ENCODE measurements around the gene SURF2. TPM values are rescaled to one million over a fixed set of nuclear protein-coding genes. Genes with fewer than 3 reads are reported as not detected.

SURF2 gene
- total RNA-seq, 4 donors from 2014 or later, result 3.7 to 21.4 (median 17.9) TPM

GRCh38 chr9:133342069-133342406 lies 14.3 kb upstream of the SURF2 start:
- intact Hi-C loops (cut with DNase I; ENCODE audit: low total_unique reads) (no loop called here), in situ Hi-C loops (cut with MboI; ENCODE audit: low pct_ligation_motif_present in 1 of 4, low pct_unique_long_range_greater_than_20kb in 1 of 4, low sequenced_read_pairs in 3 of 4) (loop anchor here in 1 of 4 donors (25.0 kb wide), 1 partner anchor 305 kb away; the partner anchor contains the start of gene GTF3C5)
- peaks cover 0 to 10% (median 3%) of the 10 kb centered on the region in 4 donors for H3K36me3 ChIP-seq
- H3K27ac ChIP-seq, result no peak overlapping the region
- TF ChIP-seq POLR2AphosphoS5 (IDR thresholded peaks at IDR 0.05), result no peak
- no peak overlapping the region for H3K4me3 ChIP-seq
- no peak for DNase-seq
- no peaks in the 10 kb centered on the region for H3K27me3 ChIP-seq
- WGBS, 2 donors (ENCODE audit: low coverage in 1 of 2), result 90% methylated on average over 12 of the region's 12 CpGs; no CpG with 5 or more reads in 1 of the 2 donors
- H3K9me3 ChIP-seq, result no peaks in the 10 kb centered on the region
- H3K4me1 ChIP-seq, result peaks cover 8 to 12% (median 10%) of the 10 kb centered on the region in 4 donors

GRCh38 chr9:133342570-133342969 lies 13.8 kb upstream of the SURF2 start:
- WGBS, 2 donors (ENCODE audit: low coverage in 1 of 2), result 73 to 90% methylated on average over 3 to 11 of the region's 11 CpGs
- Histone ChIP-seq H3K27ac (no peak overlapping the region), H3K9me3 (no peaks in the 10 kb centered on the region), H3K4me1 (peaks cover 8 to 13% (median 11%) of the 10 kb centered on the region in 4 donors), H3K4me3 (no peak overlapping the region), H3K36me3 (peaks cover 0 to 10% (median 3%) of the 10 kb centered on the region in 4 donors), H3K27me3 (no peaks in the 10 kb centered on the region)
- TF ChIP-seq POLR2A (IDR thresholded peaks at IDR 0.05) (no peak), EP300 (IDR thresholded peaks at IDR 0.05; ENCODE audit: low read depth) (no peak), POLR2AphosphoS5 (IDR thresholded peaks at IDR 0.05) (no peak), CTCF (IDR thresholded peaks at IDR 0.05) (no peak)
- DNase-seq, result no peak
- intact Hi-C loops (cut with DNase I; ENCODE audit: low total_unique reads) (no loop called here), in situ Hi-C loops (cut with MboI; ENCODE audit: low pct_ligation_motif_present in 1 of 4, low pct_unique_long_range_greater_than_20kb in 1 of 4, low sequenced_read_pairs in 3 of 4) (loop anchor here in 1 of 4 donors (25.0 kb wide), 1 partner anchor 305 kb away; the partner anchor contains the start of gene GTF3C5)

- H3K27ac ChIP-seq, result no peak overlapping the region
- no peak overlapping the region for H3K4me3 ChIP-seq
- no peaks in the 10 kb centered on the region for H3K9me3 ChIP-seq
- intact Hi-C loops (cut with DNase I; ENCODE audit: low total_unique reads), result no loop called here
- in situ Hi-C loops (cut with MboI; ENCODE audit: low pct_ligation_motif_present in 1 of 4, low pct_unique_long_range_greater_than_20kb in 1 of 4, low sequenced_read_pairs in 3 of 4), result loop anchor here in 1 of 4 donors (25.0 kb wide), 1 partner anchor 307 kb away; the partner anchor contains the start of gene GTF3C5
- no peaks in the 10 kb centered on the region for H3K27me3 ChIP-seq
- 93% methylated on average over 16 of the region's 19 CpGs; no CpG with 5 or more reads in 1 of the 2 donors for WGBS, 2 donors (ENCODE audit: low coverage in 1 of 2)
- peaks cover 10 to 19% (median 15%) of the 10 kb centered on the region in 4 donors for H3K4me1 ChIP-seq
- peaks cover 0 to 10% (median 3%) of the 10 kb centered on the region in 4 donors for H3K36me3 ChIP-seq
- no peak for DNase-seq
- TF ChIP-seq POLR2AphosphoS5 (IDR thresholded peaks at IDR 0.05) (no peak), POLR2A (IDR thresholded peaks at IDR 0.05) (no peak), EP300 (IDR thresholded peaks at IDR 0.05; ENCODE audit: low read depth) (no peak), CTCF (IDR thresholded peaks at IDR 0.05) (no peak)
Measured at GRCh38 chr9:133344071-133344470, 12.3 kb upstream of the SURF2 start.

GRCh38 chr9:133344979-133345378 lies 11.4 kb upstream of the SURF2 start:
- no peak for DNase-seq
- intact Hi-C loops (cut with DNase I; ENCODE audit: low total_unique reads), result no loop called here
- Histone ChIP-seq H3K4me1 (peaks cover 17 to 28% (median 24%) of the 10 kb centered on the region in 4 donors), H3K27me3 (no peaks in the 10 kb centered on the region), H3K27ac (no peak overlapping the region), H3K36me3 (peaks cover 0 to 14% (median 4%) of the 10 kb centered on the region in 4 donors), H3K9me3 (no peaks in the 10 kb centered on the region), H3K4me3 (no peak overlapping the region)
- TF ChIP-seq POLR2AphosphoS5 (IDR thresholded peaks at IDR 0.05) (no peak), EP300 (IDR thresholded peaks at IDR 0.05; ENCODE audit: low read depth) (no peak), CTCF (IDR thresholded peaks at IDR 0.05) (no peak), POLR2A (IDR thresholded peaks at IDR 0.05) (no peak)
- in situ Hi-C loops (cut with MboI; ENCODE audit: low pct_ligation_motif_present in 1 of 4, low pct_unique_long_range_greater_than_20kb in 1 of 4, low sequenced_read_pairs in 3 of 4), result loop anchor here in 1 of 4 donors (25.0 kb wide), 1 partner anchor 308 kb away; the partner anchor contains the start of gene GTF3C5
- WGBS, 2 donors (ENCODE audit: low coverage in 1 of 2), result 97% methylated on average over 12 of the region's 12 CpGs; no CpG with 5 or more reads in 1 of the 2 donors
